Measurements from ENCODE around the gene UNCX. TPM values are rescaled to one million over a fixed set of nuclear protein-coding genes. Genes with fewer than 3 reads are reported as not detected.

UNCX gene
- total RNA-seq: not detected in 2 replicates

GRCh38 chr7:1232623-1233332 lies at the start of gene UNCX:
Gene UNCX (plus strand): TSS chr7:1232872. CDS start chr7:1233018, 146 bp downstream.

Other genes with a start within 250 kb of the UNCX start
- not detected in 2 replicates for gene CYP2W1, start 249.7 kb upstream of the UNCX start, total RNA-seq
- 12.0 and 37.5 TPM in 2 replicates for gene GPR146, start 188.3 kb upstream of the UNCX start, total RNA-seq
- 0.32 TPM in 1 of 2 replicates, not detected in the other for gene GPER1, start 144.8 kb upstream of the UNCX start, total RNA-seq
- gene ZFAND2A, start 72.7 kb upstream of the UNCX start, total RNA-seq: 7.8 and 11.0 TPM in 2 replicates
- gene MICALL2, start 226.6 kb downstream of the UNCX start, total RNA-seq: 14.0 and 15.3 TPM in 2 replicates

Data from epithelial cell of umbilical artery (primary cell).